OCI-LY3 (cell line): ENCODE measurements around the gene TRIM7.

Experiments
- CTCF ChIP-seq: fragments of 200-600, 300-600 bp; sonication (generic); IDR thresholded peaks from 2 replicates; pipeline ENCODE4 v1.5.1; 2014; ENCODE audit warnings: antibody characterized with exemption, low read length, low read depth
- EZH2phosphoT487 ChIP-seq: fragments of 200-600 bp; shearing (Covaris generic); IDR thresholded peaks from 2 replicates; pipeline ENCODE4 v1.6.1; 2018; ENCODE audit warnings: antibody characterized with exemption, mixed run types, low read depth

- TF ChIP-seq CTCF: no peak
- no peak for TF ChIP-seq EZH2phosphoT487
Measured at GRCh38 chr5:181164076-181164952, 40.7 kb downstream of the TRIM7 start.
